Neural progenitor cell (in vitro differentiated cells): Measurements from ENCODE around the gene KDM6B.

ENCODE experiments used
- EZH2 ChIP-seq: fragments of 200-600 bp; sonication (generic); IDR thresholded peaks from 2 replicates; pipeline ENCODE4 v1.6.1; 2017; ENCODE audit warnings: antibody characterized with exemption, mild to moderate bottlenecking, moderate library complexity
- EZH2phosphoT487 ChIP-seq: fragments of 200-600 bp; sonication (generic); IDR thresholded peaks from 2 replicates; pipeline ENCODE4 v1.6.1; 2017; ENCODE audit warnings: antibody characterized with exemption
- TF ChIP-seq, protein P1 (sequence below): fragments of 200-600 bp; sonication (generic); IDR thresholded peaks from 2 replicates; pipeline ENCODE4 v1.5.1; 2017; ENCODE audit warnings: antibody characterized with exemption, mild to moderate bottlenecking

DNA sequence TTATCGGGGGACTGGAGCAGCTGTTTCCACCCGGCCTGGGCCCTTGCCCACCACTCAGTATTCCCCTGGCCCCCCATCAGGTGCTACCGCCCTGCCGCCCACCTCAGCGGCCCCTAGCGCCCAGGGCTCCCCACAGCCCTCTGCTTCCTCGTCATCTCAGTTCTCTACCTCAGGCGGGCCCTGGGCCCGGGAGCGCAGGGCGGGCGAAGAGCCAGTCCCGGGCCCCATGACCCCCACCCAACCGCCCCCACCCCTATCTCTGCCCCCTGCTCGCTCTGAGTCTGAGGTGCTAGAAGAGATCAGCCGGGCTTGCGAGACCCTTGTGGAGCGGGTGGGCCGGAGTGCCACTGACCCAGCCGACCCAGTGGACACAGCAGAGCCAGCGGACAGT lies 14.7 kb downstream of the KDM6B start:
- TF ChIP-seq, protein P1, sequence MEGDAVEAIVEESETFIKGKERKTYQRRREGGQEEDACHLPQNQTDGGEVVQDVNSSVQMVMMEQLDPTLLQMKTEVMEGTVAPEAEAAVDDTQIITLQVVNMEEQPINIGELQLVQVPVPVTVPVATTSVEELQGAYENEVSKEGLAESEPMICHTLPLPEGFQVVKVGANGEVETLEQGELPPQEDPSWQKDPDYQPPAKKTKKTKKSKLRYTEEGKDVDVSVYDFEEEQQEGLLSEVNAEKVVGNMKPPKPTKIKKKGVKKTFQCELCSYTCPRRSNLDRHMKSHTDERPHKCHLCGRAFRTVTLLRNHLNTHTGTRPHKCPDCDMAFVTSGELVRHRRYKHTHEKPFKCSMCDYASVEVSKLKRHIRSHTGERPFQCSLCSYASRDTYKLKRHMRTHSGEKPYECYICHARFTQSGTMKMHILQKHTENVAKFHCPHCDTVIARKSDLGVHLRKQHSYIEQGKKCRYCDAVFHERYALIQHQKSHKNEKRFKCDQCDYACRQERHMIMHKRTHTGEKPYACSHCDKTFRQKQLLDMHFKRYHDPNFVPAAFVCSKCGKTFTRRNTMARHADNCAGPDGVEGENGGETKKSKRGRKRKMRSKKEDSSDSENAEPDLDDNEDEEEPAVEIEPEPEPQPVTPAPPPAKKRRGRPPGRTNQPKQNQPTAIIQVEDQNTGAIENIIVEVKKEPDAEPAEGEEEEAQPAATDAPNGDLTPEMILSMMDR: no peak
- TF ChIP-seq EZH2: no peak
- TF ChIP-seq EZH2phosphoT487: no peak
